Keratinocyte (primary cell): Measurements from ENCODE around the gene DNLZ. TPM values are rescaled to one million over a fixed set of nuclear protein-coding genes. Genes with fewer than 3 reads are reported as not detected.

ENCODE experiments used
- DNase-seq: peaks from one replicate; pipeline ENCODE4 v3.0.0-alpha.2; 2011; ENCODE audit warnings: low read depth, missing footprints, low spot score
- FAIRE-seq: peaks from 2 replicates; lab custom pipeline; 2011; peaks lifted over from hg19 to GRCh38; lab: Jason Lieb, UNC
- H2AFZ ChIP-seq: 2 replicates; pipeline ENCODE4 v1.6.0; 2012; ENCODE audit warnings: low read length, control low read depth, inconsistent platforms; ENCODE audit not compliant: control insufficient read depth
- H3K27ac ChIP-seq: 2 replicates; pipeline ENCODE4 v1.5.1; 2011; ENCODE audit warnings: low read length; ENCODE audit not compliant: control insufficient read depth, insufficient read depth
- H3K27me3 ChIP-seq: 3 replicates; pipeline ENCODE4 v1.6.0; 2011; ENCODE audit warnings: low read length; ENCODE audit not compliant: control insufficient read depth, insufficient read depth; ENCODE audit errors: extremely low read depth
- H3K36me3 ChIP-seq, 2 experiments: 2 replicates in 1 of 2; 3 replicates in 1 of 2; pipeline ENCODE4 v1.5.1; 2011; ENCODE audit warnings: low read length in 2 of 2, mild to moderate bottlenecking in 1 of 2; ENCODE audit not compliant: control insufficient read depth in 2 of 2, insufficient read depth in 2 of 2; ENCODE audit errors: extremely low read depth in 1 of 2
- H3K4me1 ChIP-seq: 3 replicates; pipeline ENCODE4 v1.5.1; 2011; ENCODE audit warnings: low read length; ENCODE audit not compliant: control insufficient read depth, insufficient read depth; ENCODE audit errors: extremely low read depth
- H3K4me2 ChIP-seq: 3 replicates; pipeline ENCODE4 v1.6.0; 2011; ENCODE audit warnings: low read depth, low read length; ENCODE audit not compliant: control insufficient read depth, insufficient read depth; ENCODE audit errors: extremely low read depth
- H3K4me3 ChIP-seq, 3 experiments: fragments of 200-600 bp in 1 of 3; sonication (generic) in 1 of 3; 2 replicates in 2 of 3; 3 replicates in 1 of 3; pipeline ENCODE4 v1.5.1; 2011 to 2016; ENCODE audit warnings: low read length in 3 of 3, mild to moderate bottlenecking in 3 of 3, control low read depth in 2 of 3, inconsistent platforms in 1 of 3, low read depth in 1 of 3, mixed read lengths in 1 of 3, mixed run types in 1 of 3, moderate library complexity in 1 of 3; ENCODE audit not compliant: control insufficient read depth in 2 of 3, insufficient read depth in 2 of 3; ENCODE audit errors: extremely low read depth in 1 of 3
- H3K79me2 ChIP-seq: 2 replicates; pipeline ENCODE4 v1.6.0; 2012; ENCODE audit warnings: low read length; ENCODE audit not compliant: control insufficient read depth, insufficient read depth
- H3K9ac ChIP-seq: 3 replicates; pipeline ENCODE4 v1.6.0; 2011; ENCODE audit warnings: low read length; ENCODE audit not compliant: control insufficient read depth, insufficient read depth; ENCODE audit errors: extremely low read depth
- H3K9me1 ChIP-seq: 3 replicates; pipeline ENCODE4 v1.6.0; 2011; ENCODE audit warnings: low read length; ENCODE audit not compliant: control insufficient read depth, insufficient read depth; ENCODE audit errors: extremely low read depth
- H3K9me3 ChIP-seq: 2 replicates; pipeline ENCODE4 v1.5.1; 2012; ENCODE audit warnings: low read depth, low read length; ENCODE audit not compliant: control insufficient read depth
- H4K20me1 ChIP-seq: 3 replicates; pipeline ENCODE4 v1.6.0; 2011; ENCODE audit warnings: low read length; ENCODE audit not compliant: control insufficient read depth, insufficient read depth; ENCODE audit errors: extremely low read depth
- EZH2 ChIP-seq: IDR thresholded peaks from one replicate; pipeline ENCODE4 v1.6.1; 2012; ENCODE audit warnings: inconsistent platforms, mild to moderate bottlenecking, low read length, moderate library complexity
- dilution Hi-C: fragments of 300-500 bp; cut with MboI; formaldehyde crosslinking; loops from one replicate; pipeline ENCODE4 v1.7.0; 2020; ENCODE audit warnings: low sequenced_read_pairs; ENCODE audit not compliant: extremely low pct_ligation_motif_present
- polyA plus RNA-seq, 5 experiments: library from polyadenylated mRNA; depleted of rRNA in 3 of 5; stranded (reverse) in 3 of 5; stranded (forward) in 1 of 5; unstranded in 1 of 5; fragments of >200 nt; gene quantifications; 1 replicate in 1 of 5; 2 replicates in 3 of 5; 3 replicates in 1 of 5; pipeline versions ENCODE4 v1.2.1 to v1.2.3, GENCODE V29; 2011 to 2012; ENCODE audit warnings: missing spikeins in 2 of 5, low read depth in 1 of 5, low replicate concordance in 1 of 5
- TF ChIP-seq, protein P1 (sequence below), 3 experiments: IDR thresholded peaks in 1 of 3; conservative IDR thresholded peaks in 1 of 3; optimal IDR thresholded peaks in 1 of 3; 2 replicates in 2 of 3; 3 replicates in 1 of 3; pipeline versions ENCODE3 to v1.5.1; 2011; ENCODE audit warnings: low read length in 3 of 3, mild to moderate bottlenecking in 3 of 3, moderate library complexity in 2 of 3, control low read depth in 1 of 3, inconsistent platforms in 1 of 3; ENCODE audit not compliant: insufficient read depth in 2 of 3; ENCODE audit errors: extremely low read depth in 1 of 3

DNLZ gene
- polyA plus RNA-seq, 1 donor (not counting 4 experiments of a cell fraction or from before 2014, with no cell fraction given): 6.7 TPM

DNA sequence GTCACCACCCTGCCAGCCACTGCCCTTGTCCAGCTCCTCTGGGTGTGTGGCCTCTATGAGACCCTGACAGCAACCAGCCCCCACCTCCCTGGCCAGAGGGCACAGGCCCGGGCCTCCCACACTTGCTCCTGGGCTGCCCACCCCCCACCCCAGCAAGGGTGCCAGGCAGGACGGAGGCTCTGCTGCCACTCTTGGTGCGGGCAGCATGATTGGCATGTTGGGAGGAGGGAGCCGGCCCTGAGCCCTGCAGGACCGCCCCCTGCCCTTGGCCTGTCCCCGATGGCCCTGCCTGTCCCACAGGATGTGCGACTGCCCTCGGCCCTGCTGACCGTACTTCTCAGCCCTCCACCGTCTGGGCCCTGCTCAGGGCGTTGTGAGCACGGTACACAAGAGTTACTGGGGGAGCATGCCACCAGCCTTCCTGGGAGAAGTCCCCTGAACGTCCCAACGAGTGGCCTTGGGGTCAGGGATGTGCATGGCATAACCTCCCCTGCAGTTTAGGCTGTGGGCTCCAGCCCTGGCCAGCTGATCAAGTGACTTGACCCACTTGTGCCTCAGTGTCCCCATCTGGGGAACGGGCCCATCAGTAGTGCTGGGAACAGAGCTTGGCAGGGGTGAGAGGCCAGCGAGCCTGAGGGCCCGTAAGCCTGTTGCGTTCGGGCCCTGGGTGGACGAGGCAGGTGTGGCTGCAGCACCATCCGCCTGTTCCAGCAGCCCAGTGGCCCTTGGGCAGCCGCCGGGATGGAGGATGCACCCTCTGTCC, 20.2 kb downstream of the DNLZ start:
- no peak overlapping the region for H3K4me3 ChIP-seq
- H3K9ac ChIP-seq: no peak overlapping the region
- no peak overlapping the region for H2AFZ ChIP-seq

DNA sequence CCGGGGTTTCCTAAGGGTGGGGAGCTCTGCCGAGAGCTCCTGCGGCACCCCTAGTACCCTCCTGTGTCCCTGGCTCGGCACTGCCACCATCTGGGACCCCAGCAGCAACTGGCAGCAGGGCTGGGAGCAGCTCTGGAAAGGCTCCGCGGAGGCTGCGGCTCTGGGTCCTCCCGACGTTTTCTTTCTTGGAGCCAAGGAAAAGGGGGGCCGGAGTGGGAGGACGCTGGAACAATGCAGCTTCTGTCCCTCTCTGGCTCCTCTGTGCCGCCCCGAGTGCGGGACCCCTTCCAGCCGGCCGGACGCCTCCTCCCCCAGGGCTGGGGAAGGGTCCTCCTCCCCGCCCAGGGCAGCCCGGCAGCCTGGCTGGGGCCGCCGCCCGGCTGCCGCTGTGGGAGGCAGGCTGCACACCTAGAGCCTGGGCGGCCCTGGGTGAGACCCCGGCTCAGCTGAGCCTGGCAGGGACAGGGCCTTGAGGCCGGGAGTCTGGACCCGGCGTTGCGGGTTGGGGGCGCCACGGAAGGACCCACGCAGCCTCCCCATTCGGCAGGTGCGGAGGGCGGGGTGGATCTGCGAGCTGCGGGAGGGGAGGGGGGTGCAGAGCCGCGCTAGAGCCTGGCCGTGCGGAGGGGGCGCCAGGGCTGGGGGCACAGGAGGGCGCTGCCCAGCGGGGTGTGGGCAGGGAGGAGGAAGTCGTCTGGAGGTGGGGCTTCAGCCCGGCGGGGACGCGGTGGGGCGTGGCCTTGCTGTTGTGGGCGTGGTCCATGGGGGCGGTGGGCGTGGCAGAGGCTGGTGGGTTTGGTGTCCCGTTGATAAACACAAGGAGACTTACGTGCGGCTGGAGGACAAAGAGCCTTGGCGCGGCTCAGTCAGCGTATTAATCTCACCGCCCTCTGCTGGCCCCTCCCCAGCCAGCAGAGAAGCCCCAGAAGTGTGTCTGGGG, 21.1 kb downstream of the DNLZ start:
- Histone ChIP-seq H3K27me3 (peaks cover 4% of the 10 kb centered on the region), H3K4me2 (peak overlapping the region; percentile 32), H4K20me1 (no peaks in the 10 kb centered on the region), H3K4me3 (peak overlapping the region in 2 of 3 experiments; percentile 27 to 40), H3K4me1 (peaks cover 20% of the 10 kb centered on the region), H3K9me1 (no peaks in the 10 kb centered on the region), H3K27ac (no peak overlapping the region), H3K9ac (no peak overlapping the region), H3K79me2 (no peaks in the 10 kb centered on the region), H2AFZ (no peak overlapping the region), H3K36me3 (no peaks in the 10 kb centered on the region), H3K9me3 (no peaks in the 10 kb centered on the region)
- TF ChIP-seq, protein P1, sequence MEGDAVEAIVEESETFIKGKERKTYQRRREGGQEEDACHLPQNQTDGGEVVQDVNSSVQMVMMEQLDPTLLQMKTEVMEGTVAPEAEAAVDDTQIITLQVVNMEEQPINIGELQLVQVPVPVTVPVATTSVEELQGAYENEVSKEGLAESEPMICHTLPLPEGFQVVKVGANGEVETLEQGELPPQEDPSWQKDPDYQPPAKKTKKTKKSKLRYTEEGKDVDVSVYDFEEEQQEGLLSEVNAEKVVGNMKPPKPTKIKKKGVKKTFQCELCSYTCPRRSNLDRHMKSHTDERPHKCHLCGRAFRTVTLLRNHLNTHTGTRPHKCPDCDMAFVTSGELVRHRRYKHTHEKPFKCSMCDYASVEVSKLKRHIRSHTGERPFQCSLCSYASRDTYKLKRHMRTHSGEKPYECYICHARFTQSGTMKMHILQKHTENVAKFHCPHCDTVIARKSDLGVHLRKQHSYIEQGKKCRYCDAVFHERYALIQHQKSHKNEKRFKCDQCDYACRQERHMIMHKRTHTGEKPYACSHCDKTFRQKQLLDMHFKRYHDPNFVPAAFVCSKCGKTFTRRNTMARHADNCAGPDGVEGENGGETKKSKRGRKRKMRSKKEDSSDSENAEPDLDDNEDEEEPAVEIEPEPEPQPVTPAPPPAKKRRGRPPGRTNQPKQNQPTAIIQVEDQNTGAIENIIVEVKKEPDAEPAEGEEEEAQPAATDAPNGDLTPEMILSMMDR (optimal IDR thresholded peaks at IDR 0.05 in 1 of 3, IDR thresholded peaks at IDR 0.05 in 1 of 3, conservative IDR thresholded peaks at IDR 0.05 in 1 of 3; ENCODE audit: extremely low read depth in 1 of 3, insufficient read depth in 2 of 3, low read length in 3 of 3): no peak
- TF ChIP-seq EZH2: no peak
- DNase-seq (no peak), FAIRE-seq (peak; percentile 17)
- dilution Hi-C loops: no loop called here

More for the DNA sequence above, 20.2 kb downstream of the DNLZ start:
- Histone ChIP-seq H3K4me2 (peak overlapping the region; percentile 32), H3K9me3 (no peaks in the 10 kb centered on the region), H3K27ac (no peak overlapping the region), H4K20me1 (no peaks in the 10 kb centered on the region), H3K27me3 (peaks cover 4% of the 10 kb centered on the region), H3K4me1 (peaks cover 23% of the 10 kb centered on the region), H3K36me3 (no peaks in the 10 kb centered on the region), H3K9me1 (no peaks in the 10 kb centered on the region), H3K79me2 (no peaks in the 10 kb centered on the region)
- DNase-seq: no peak
- dilution Hi-C loops: no loop called here
- TF ChIP-seq EZH2: no peak
- no peak for FAIRE-seq
